GM19463 (cell line): ENCODE data around the gene FGD3.

Source experiments
- ATAC-seq: cut with Tn5 transposase; IDR thresholded peaks from one replicate; pipeline ENCODE4 v1.9.1; 2021; ENCODE audit warnings: mild to moderate bottlenecking, moderate library complexity; ENCODE audit not compliant: unreplicated experiment

FGD3 gene

GRCh38 chr9:92954049-92954861 is 6.9 kb downstream of the FGD3 start:
- ATAC-seq: peak; percentile 81

- ATAC-seq: no peak
Observed at GRCh38 chr9:92954886-92955285, 7.6 kb downstream of the FGD3 start.

- ATAC-seq: no peak
Observed at GRCh38 chr9:92960561-92961290, 13.4 kb downstream of the FGD3 start.

GRCh38 chr9:92961627-92962302 is 14.4 kb downstream of the FGD3 start:
- no peak for ATAC-seq

GRCh38 chr9:92962303-92962649 is 15.0 kb downstream of the FGD3 start:
- no peak for ATAC-seq

- no peak for ATAC-seq
Observed at GRCh38 chr9:92962846-92963245, 15.5 kb downstream of the FGD3 start.

- ATAC-seq: peak; percentile 72
Observed at GRCh38 chr9:92963831-92964606, 16.7 kb downstream of the FGD3 start.

- peak; percentile 8 for ATAC-seq
Observed at GRCh38 chr9:92964607-92965060, 17.3 kb downstream of the FGD3 start.

GRCh38 chr9:92965061-92965758 is 17.9 kb downstream of the FGD3 start:
- peak; percentile 3 for ATAC-seq

- ATAC-seq: no peak
Observed at GRCh38 chr9:92965759-92966517, 18.6 kb downstream of the FGD3 start.

- no peak for ATAC-seq
Observed at GRCh38 chr9:92966518-92966800, 19.1 kb downstream of the FGD3 start.

GRCh38 chr9:92968081-92968480 is 20.8 kb downstream of the FGD3 start:
- ATAC-seq: no peak

- no peak for ATAC-seq
Observed at GRCh38 chr9:92969516-92970466, 22.5 kb downstream of the FGD3 start.

GRCh38 chr9:92970467-92970923 is 23.2 kb downstream of the FGD3 start:
- no peak for ATAC-seq

GRCh38 chr9:92971121-92971520 is 23.8 kb downstream of the FGD3 start:
- ATAC-seq: no peak

- ATAC-seq: no peak
Observed at GRCh38 chr9:92971776-92972175, 24.5 kb downstream of the FGD3 start.

GRCh38 chr9:92973700-92974099 is 26.4 kb downstream of the FGD3 start:
- ATAC-seq: no peak

- no peak for ATAC-seq
Observed at GRCh38 chr9:92974161-92974661, 26.9 kb downstream of the FGD3 start.
